ENCODE measurements around the gene NOS1AP. TPM values are rescaled to one million over a fixed set of nuclear protein-coding genes. Genes with fewer than 3 reads are reported as not detected.
A peak's percentile ranks its signal among the peaks of the same experiment; 100 is the strongest.

NOS1AP gene
- polyA plus RNA-seq, 3 donors = 0.12 TPM; not detected in 2

DNA sequence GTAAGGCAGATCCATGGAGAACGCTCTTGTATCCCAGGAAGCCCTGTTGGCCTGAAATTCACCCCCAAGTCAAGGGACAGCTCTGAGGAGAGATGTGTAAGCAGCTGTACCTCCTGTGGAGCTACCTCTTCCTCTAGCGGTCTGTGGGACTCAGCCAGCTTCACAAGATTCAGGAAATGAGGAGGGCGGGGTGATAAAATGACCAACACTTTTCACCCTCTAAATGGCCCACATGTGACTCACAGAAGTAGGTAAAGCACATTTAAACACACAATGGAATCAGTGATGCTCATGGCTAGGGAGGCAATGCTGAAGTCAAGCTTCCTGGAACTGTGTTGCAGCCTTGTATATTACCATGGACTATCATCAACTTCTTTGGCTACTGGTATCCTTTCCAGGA is 342.5 kb downstream of the NOS1AP start, which contains the start of gene SH2D1B:
Gene SH2D1B (minus strand): TSS at position 135 of the 400 bp plus-strand sequence. CDS start 120 bp downstream, at position 15.
- intact Hi-C loops (cut with micrococcal nuclease) = no loop called here
- peaks cover 0 to 5% (median 3%) of the 10 kb centered on the region in 3 donors for H3K27me3 Mint-ChIP-seq (ENCODE audit: low read depth in 3 of 3)

GRCh38 chr1:162416215-162416614 is 346.7 kb downstream of the NOS1AP start:
- Mint-ChIP-seq H3K36me3 (no peaks in the 10 kb centered on the region), H3K4me1 (peaks cover 31% of the 10 kb centered on the region)

More for the DNA sequence above, 342.5 kb downstream of the NOS1AP start, which contains the start of gene SH2D1B:
- Histone ChIP-seq H3K9ac (ENCODE audit: insufficient read depth, low read length, poor library complexity, severe bottlenecking) (no peak within 1 kb of the TSS), H3K9me3 (replicated peaks in 1 of 2; ENCODE audit: control insufficient read depth in 1 of 2, insufficient read depth in 1 of 2, low read length in 2 of 2) (no peaks in the 10 kb centered on the region), H3K4me3 (replicated peaks in 1 of 3; ENCODE audit: low read depth in 2 of 3, low read length in 3 of 3) (peak within 1 kb of the TSS in 1 of 3 experiments; percentile 3), H3K4me1 (ENCODE audit: control insufficient read depth in 1 of 2, insufficient read depth in 2 of 2, low read length in 2 of 2) (peaks cover 0 to 21% of the 10 kb centered on the region in 2 donors), H3K4me2 (replicated peaks; ENCODE audit: extremely low read depth, low read length, poor library complexity, severe bottlenecking) (no peak within 1 kb of the TSS), H3K27ac (ENCODE audit: low read depth in 1 of 2, low read length in 2 of 2) (no peak within 1 kb of the TSS), H2AFZ (ENCODE audit: insufficient read depth, low read depth, low read length, poor library complexity, severe bottlenecking) (no peak within 1 kb of the TSS), H4K20me1 (ENCODE audit: insufficient read depth, low read length) (no peaks in the 10 kb centered on the region), H3K27me3 (ENCODE audit: control insufficient read depth in 2 of 2, insufficient read depth in 2 of 2, low read length in 2 of 2) (no peaks in the 10 kb centered on the region), H3K36me3 (replicated peaks in 1 of 2; ENCODE audit: control insufficient read depth in 1 of 2, insufficient read depth in 2 of 2, low read length in 2 of 2) (no peaks in the 10 kb centered on the region), H3K79me2 (ENCODE audit: insufficient read depth, low read length) (no peaks in the 10 kb centered on the region)
- peaks cover 25% of the 10 kb centered on the region for H3K4me1 Mint-ChIP-seq
- H3K4me3 Mint-ChIP-seq = peak within 1 kb of the TSS; percentile 58 to 67
- 100% methylated on average over 1 of the region's 3 CpGs for WGBS (ENCODE audit: insufficient coverage)
- H3K9me3 Mint-ChIP-seq = peaks cover 0 to 4% (median under 1%) of the 10 kb centered on the region in 7 donors
- H3K36me3 Mint-ChIP-seq = no peaks in the 10 kb centered on the region
- peak within 1 kb of the TSS in 5 of 7 donors; percentile 1 to 85 (median 57) for H3K27ac Mint-ChIP-seq
- TF ChIP-seq, protein P1, sequence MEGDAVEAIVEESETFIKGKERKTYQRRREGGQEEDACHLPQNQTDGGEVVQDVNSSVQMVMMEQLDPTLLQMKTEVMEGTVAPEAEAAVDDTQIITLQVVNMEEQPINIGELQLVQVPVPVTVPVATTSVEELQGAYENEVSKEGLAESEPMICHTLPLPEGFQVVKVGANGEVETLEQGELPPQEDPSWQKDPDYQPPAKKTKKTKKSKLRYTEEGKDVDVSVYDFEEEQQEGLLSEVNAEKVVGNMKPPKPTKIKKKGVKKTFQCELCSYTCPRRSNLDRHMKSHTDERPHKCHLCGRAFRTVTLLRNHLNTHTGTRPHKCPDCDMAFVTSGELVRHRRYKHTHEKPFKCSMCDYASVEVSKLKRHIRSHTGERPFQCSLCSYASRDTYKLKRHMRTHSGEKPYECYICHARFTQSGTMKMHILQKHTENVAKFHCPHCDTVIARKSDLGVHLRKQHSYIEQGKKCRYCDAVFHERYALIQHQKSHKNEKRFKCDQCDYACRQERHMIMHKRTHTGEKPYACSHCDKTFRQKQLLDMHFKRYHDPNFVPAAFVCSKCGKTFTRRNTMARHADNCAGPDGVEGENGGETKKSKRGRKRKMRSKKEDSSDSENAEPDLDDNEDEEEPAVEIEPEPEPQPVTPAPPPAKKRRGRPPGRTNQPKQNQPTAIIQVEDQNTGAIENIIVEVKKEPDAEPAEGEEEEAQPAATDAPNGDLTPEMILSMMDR (IDR thresholded peaks at IDR 0.05) = no peak
- DNase-seq = peak in 2 of 3 donors; percentile 29 to 57

More at GRCh38 chr1:162416215-162416614, 346.7 kb downstream of the NOS1AP start:
- no peak for DNase-seq
- Mint-ChIP-seq H3K9me3 (peaks cover 0 to 4% (median 2%) of the 10 kb centered on the region in 7 donors), H3K27ac (no peak overlapping the region), H3K4me3 (no peak overlapping the region), H3K27me3 (ENCODE audit: low read depth in 3 of 3) (peaks cover 0 to 3% (median 2%) of the 10 kb centered on the region in 3 donors)
- TF ChIP-seq, protein P1 (IDR thresholded peaks at IDR 0.05) = no peak
- H3K9ac ChIP-seq (ENCODE audit: insufficient read depth, low read length, poor library complexity, severe bottlenecking) = no peak overlapping the region
- no peaks in the 10 kb centered on the region for H3K79me2 ChIP-seq (ENCODE audit: insufficient read depth, low read length)
- no peak overlapping the region for H2AFZ ChIP-seq (ENCODE audit: insufficient read depth, low read depth, low read length, poor library complexity, severe bottlenecking)
- peaks cover 1 to 22% of the 10 kb centered on the region in 2 donors for H3K4me1 ChIP-seq (ENCODE audit: control insufficient read depth in 1 of 2, insufficient read depth in 2 of 2, low read length in 2 of 2)
- no peak overlapping the region for H3K27ac ChIP-seq (ENCODE audit: low read depth in 1 of 2, low read length in 2 of 2)
- intact Hi-C loops (cut with micrococcal nuclease) = no loop called here
- no peaks in the 10 kb centered on the region for H3K9me3 ChIP-seq (replicated peaks in 1 of 2; ENCODE audit: control insufficient read depth in 1 of 2, insufficient read depth in 1 of 2, low read length in 2 of 2)
- H4K20me1 ChIP-seq (ENCODE audit: insufficient read depth, low read length) = no peaks in the 10 kb centered on the region
- H3K27me3 ChIP-seq (ENCODE audit: control insufficient read depth in 2 of 2, insufficient read depth in 2 of 2, low read length in 2 of 2) = no peaks in the 10 kb centered on the region
- H3K4me2 ChIP-seq (replicated peaks; ENCODE audit: extremely low read depth, low read length, poor library complexity, severe bottlenecking) = no peak overlapping the region
- H3K4me3 ChIP-seq (replicated peaks in 1 of 3; ENCODE audit: low read depth in 2 of 3, low read length in 3 of 3) = no peak overlapping the region
- H3K36me3 ChIP-seq (replicated peaks in 1 of 2; ENCODE audit: control insufficient read depth in 1 of 2, insufficient read depth in 2 of 2, low read length in 2 of 2) = no peaks in the 10 kb centered on the region
